ENCODE data around the gene ATOX1.
A peak's percentile ranks its signal among the peaks of the same experiment; 100 is the strongest.
"Not testable (repeated sequence)": the region's sequence is repeated elsewhere in the genome, so short reads cannot be mapped to it uniquely, and the experiment has no call there.

ATOX1 gene, protein sequence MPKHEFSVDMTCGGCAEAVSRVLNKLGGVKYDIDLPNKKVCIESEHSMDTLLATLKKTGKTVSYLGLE

DNA sequence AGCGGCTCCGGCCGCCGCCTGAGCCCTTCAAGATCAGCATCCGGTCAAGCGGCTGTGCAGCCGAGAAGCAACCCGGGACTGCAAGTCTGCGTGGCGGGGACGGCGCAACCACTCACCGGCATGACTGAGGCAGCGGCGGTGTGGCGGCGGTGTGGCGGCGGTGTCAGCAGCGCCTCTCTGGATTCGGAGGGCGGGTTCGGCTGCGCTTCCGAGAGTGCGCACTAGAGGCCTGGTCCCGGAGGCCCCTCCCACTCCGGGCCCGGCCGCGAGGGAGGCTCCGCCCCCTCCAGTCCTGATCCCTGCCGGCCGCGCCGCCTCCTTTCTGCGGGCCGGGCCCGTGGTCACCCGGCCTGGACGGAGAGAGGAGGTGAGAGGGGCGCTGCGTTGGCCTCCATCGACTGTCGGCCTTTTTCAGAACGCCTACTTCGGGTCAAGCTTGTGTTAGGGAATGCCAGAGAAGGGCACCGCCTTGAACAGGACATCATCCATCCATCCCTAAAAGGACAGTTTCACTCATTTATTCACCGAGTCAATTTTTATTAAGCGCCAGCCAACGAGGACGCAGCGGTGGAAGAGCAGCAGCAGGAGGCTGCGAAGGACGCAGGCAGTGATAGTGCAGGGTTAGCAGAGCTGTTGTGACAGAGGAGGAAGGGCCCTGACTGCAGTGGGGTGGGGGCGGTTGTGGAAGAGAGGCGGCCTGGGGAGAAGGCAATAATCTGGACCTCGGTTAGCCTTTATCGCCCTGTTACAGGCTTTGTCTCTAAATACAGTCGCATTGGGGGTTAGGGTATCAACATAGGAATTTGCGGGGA, at the start of gene ATOX1:
ATOX1 (minus strand) TSS at position 202 of the 812 bp plus-strand sequence; CDS start at position 122, 80 bp downstream.
- peak; percentile 89 for DNase-seq (ENCODE audit: low spot score)

DNA sequence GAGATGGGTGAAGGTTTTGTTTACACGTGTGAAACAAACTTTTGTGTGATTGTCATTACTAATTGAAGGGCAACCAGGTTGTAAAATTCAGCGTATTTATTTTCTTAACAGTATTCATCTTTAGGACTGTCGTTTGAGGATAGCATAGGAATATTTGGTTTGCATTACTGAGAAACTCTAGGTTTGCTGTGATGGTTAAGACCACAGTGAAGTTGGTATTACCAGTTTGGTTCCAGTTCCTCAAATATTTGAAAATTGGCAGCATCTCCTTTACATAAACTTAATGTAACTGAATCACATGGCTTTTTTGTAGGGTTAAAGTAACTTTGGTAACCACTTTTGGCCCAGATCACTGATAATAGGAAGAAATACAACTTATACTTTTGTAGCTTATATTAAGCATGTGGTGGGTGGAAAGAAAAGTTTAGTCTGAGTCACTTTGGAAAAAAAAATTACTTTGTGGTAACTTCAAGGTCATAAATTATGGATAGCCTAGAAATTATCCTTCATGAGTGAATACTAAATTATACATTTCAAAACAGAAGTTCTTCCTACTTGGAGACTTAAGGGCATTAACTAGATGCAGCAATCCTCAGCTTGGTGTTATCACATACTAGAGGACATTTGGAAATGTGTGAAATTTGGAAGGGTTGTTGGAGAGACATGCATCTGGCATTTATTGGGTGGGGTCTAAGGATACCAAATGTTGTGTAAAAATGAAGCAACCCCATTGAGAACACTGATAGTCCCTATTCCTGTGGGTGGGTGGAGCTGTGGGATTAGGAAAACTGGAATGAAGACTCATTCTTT, 47.2 kb upstream of the ATOX1 start:
- DNase-seq (ENCODE audit: low spot score): no peak

- DNase-seq (ENCODE audit: low spot score): no peak
Measured at GRCh38 chr5:151800532-151800931, 42.1 kb upstream of the ATOX1 start.

DNA sequence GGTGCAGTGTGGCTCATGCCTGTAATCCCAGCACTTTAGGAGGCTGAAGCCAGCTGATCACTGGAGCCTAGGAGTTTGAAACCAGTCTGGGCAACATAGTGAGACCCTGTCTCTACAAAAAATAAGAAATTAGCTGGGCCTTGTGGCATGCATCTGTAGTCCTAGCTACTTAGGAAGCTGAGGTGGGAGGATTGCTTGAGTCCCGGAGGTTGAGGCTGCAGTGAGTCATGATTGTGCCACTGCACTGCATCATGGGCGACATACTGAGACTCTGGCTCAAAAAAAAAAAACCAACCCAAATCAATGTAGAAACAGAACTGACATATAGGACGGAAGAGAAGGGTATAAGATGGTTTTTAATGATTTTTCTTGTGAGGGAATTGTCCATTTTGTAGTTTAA, 41.0 kb upstream of the ATOX1 start:
- DNase-seq (ENCODE audit: low spot score): no peak

DNA sequence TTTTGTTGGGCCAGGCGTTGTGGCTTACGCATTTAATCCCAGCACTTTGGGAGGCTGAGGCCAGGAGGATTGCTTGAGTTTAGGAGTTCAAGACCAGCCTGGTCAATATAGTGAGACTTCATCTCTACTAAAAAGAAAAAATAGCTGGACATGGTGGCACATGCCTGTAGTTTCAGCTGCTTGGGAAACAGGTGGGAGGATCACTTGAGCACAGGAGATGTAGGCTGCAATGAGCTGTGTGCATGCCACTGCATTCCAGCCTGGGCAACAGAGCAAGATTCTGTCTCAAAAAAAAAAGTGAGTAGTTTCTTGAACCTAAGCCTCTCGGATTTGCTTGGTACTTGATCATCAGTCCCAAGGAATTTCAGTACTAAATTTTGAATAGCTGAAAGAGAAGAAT, 40.2 kb upstream of the ATOX1 start:
- DNase-seq (ENCODE audit: low spot score): no peak

- DNase-seq (ENCODE audit: low spot score): no peak
Measured at GRCh38 chr5:151795426-151795825, 37.0 kb upstream of the ATOX1 start.

DNA sequence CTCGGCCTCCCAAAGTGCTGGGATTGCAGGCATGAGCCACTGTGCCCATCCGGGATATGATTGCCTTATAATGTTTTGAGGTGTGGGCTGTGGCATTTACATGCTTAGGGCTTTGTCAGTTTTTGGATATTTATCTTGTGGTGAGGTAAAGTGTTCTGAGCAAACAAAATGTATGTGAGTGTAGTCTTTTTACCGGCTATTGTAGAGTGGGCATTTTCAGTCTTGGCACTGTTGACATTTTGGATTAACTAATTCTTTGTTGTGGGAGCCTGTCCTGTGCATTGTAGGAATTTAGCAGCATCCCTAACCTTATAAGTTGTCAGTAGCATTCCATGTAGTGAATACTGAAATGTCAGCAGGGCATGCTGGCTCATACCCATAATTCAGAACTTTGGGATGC, 34.9 kb upstream of the ATOX1 start:
- DNase-seq (ENCODE audit: low spot score): no peak

- DNase-seq (ENCODE audit: low spot score): no peak
Measured at GRCh38 chr5:151787817-151788216, 29.4 kb upstream of the ATOX1 start.

- no peak for DNase-seq (ENCODE audit: low spot score)
Measured at GRCh38 chr5:151786468-151786867, 28.0 kb upstream of the ATOX1 start.

- DNase-seq (ENCODE audit: low spot score): no peak
Measured at GRCh38 chr5:151784141-151784540, 25.7 kb upstream of the ATOX1 start.

DNA sequence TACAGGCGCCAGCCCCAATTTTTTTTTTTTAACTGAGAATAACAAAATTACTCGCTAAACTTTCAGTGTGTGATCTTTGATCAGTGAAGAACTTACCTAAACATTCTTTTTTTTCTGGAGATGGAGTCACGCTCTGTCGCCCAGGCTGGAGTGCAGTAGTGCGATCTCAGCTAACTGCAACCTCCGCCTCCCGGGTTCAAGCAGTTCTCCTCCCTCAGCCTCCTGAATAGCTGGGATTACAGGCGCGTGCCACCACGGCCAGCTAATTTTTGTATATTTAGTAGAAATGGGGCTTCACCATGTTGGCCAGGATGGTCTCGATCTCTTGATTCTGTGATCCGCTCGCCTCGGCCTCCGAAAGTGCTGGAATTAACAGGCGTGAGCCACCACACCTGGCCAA, 25.2 kb upstream of the ATOX1 start:
- not testable (repeated sequence) for DNase-seq (ENCODE audit: low spot score)

- no peak for DNase-seq (ENCODE audit: low spot score)
Measured at GRCh38 chr5:151781201-151781600, 22.8 kb upstream of the ATOX1 start.

DNA sequence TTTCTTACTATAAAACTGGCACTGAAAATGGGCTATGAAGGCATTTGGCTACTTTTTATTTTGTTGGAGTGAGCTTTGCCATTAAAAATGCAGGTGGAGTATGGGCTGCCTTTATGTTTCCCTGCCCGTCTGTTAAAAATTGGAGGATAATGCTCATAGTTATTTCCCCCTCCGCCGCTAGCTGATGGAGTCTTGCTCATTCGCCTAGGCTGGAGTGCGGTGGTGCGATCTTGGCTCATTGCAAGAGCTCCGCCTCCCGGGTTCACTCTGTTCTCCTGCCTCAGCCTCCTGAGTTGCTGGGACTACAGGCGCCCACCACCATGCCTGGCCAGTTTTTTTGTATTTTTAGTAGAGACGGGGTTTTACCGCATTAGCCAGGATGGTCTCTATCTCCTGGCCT, 21.9 kb upstream of the ATOX1 start:
- DNase-seq (ENCODE audit: low spot score): no peak

DNA sequence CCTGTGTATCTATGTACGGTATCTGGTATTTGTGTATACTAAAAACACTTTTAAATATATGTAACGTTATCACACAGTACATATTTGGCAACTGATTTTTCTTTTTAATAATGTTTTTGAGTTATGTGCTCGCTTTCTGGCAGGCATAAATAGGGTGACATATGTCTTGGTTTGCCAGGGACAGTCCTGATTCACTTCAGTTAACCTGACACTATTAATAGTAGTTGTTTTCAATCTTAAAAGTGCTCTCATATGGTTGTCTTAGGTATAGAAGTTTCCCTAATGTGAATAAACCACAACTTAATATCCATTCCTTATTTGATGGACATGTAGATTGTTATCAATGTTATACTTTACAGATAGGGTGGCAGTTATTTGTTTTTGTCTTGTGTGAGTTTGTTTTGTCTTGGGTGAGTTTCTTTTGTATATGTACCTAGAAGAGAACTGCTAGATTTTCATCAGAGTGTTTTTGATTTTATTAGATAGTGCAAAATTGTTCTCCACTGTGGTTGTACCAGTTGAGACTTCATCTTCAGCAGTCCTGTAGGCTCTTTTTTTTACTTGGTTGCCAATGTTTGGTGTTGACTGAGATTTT, 21.2 kb upstream of the ATOX1 start:
- no peak for DNase-seq (ENCODE audit: low spot score)

- no peak for DNase-seq (ENCODE audit: low spot score)
Measured at GRCh38 chr5:151775025-151775606, 16.7 kb upstream of the ATOX1 start.

DNA sequence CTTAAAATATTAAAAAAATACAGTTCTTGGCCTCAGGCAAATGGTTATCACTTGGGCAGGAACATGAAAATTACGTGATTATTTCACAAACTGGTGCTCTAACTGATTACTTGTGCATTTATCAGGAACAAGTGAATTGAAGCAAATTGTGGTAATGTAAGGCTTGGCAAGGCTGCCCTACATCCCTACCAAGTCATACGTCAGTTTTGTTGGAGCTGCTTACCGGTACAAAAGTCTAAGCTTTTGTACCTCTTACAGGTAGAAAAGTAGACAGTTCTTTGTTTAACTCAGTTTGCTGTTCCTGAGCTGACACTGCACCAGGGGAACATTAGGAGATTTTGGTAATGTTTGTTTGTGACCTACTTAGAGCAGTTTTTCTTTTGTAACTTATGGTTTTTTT, 15.5 kb upstream of the ATOX1 start:
- DNase-seq (ENCODE audit: low spot score): no peak

DNA sequence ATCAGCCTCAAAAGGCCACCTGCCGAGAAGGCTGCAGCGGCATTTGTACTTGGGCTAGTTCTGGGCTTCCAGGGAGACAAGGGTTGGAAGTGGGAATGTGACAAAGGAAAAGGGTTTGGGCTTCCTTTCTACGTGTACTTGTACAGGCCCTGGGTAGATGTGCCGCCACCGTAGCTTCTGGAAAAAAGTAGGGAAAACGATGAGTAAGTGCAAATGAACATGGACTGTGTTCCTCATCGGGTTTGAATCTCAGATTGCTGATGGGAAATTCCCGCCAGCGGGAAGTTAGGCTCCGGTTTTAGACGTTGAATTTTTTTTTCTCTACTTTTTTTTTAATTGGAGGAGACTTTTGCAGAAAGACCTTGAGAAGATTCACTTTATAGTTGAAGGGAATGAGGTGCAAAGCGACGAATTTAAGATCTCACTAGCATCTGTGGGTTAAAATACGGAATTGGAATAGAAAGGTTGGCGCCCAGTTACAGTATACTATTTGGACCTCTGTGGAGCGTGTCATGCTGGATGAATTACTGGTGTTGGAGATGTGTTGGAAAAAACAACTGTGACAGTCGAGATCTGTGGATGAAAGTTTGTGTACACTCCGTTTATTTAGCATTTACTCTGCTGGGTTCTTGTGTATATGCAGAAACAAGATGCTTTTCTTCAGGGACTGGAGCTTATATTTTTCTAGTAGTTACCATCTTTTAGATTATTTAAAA, 14.6 kb upstream of the ATOX1 start:
- DNase-seq (ENCODE audit: low spot score): no peak

DNA sequence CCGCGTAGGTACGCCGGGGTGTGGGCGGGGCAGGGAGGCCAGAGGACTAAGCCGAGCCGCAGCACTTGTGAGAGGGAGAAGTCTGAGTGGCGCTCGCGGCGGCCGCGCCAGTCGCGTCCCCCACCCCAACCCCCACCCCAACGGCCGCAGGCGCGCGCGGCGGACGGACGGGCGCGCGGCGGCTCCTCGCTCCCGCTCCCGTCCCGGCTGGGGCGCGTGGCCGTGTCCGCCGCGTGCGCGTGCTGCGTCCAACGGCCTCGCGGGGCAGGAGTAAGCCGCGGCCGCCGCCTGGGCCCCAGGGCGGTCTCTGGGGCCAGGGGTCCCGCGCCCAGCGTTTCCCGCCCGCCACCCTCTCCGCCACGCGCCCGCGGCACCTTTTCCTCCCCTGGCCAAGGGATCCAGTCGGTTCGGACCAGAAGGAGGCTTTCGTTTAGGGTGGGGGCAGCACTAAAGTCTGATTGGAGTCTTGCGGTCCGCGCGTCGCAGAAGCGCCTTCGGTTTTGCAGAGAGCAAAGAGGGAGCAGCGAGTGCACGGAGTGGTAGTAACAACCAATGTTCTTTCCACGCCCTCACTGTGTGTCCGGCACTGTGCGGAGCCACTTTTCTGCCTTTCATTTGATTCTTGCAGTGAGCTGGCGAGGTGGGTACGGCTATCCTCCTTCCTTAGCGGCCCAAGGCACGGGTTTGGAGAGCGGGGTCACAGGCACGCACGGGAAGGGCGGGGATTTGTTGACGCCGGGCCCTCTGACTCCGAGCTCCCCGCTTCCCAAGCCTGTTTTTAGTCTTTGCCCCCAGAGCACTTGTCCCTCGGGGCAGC, 13.8 kb upstream of the ATOX1 start:
- peak; percentile 4 for DNase-seq (ENCODE audit: low spot score)

DNA sequence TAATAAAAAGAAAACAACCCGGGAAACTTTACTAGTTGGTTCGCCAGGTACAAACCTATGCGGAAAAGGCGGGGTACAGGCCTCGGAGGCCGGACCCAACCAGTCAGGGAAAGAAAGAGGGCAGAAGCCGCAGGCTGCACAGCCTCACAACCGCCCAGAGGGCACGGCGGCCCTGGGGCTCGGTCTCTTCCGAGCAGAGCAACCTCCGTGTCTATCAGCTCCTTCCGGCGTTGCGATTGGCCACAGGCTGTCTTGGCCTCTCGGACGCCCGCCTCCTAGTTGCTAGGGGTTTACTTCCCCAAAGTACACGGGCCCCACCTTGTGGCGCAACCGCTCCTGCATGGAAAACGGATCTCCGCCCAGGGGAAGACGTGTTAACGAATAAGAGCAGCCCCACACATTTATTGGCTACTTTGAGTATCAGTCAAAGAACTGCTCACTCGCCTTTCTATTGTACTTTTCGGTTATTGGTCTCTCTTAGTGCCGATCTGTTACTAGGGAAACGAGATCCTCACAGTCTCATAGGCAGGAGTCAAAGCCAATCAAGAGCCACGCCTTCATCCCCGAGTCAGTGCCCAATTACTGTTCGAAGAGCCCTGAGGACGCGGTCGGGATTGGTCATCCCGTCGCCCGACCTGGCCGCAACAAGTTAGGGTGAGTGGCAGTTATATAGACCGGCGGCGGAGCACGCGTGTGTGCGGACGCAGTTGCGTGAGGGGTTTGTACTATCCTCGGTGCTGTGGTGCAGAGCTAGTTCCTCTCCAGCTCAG, 13.0 kb upstream of the ATOX1 start, which contains the start of gene G3BP1:
G3BP1 (plus strand) TSS at position 696 of the 770 bp plus-strand sequence. CDS start 14,667 bp downstream, outside the sequence.
- DNase-seq (ENCODE audit: low spot score): peak; percentile 98
